ENCODE measurements around the gene CENPV. TPM values are rescaled to one million over a fixed set of nuclear protein-coding genes. Genes with fewer than 3 reads are reported as not detected.
A peak's percentile ranks its signal among the peaks of the same experiment; 100 is the strongest.

Gene CENPV
- total and polyA plus RNA-seq, 2 of the 13 experiments (the other 11 are each of a cell fraction or from before 2014, with no cell fraction given) = 193 to 292 TPM

DNA sequence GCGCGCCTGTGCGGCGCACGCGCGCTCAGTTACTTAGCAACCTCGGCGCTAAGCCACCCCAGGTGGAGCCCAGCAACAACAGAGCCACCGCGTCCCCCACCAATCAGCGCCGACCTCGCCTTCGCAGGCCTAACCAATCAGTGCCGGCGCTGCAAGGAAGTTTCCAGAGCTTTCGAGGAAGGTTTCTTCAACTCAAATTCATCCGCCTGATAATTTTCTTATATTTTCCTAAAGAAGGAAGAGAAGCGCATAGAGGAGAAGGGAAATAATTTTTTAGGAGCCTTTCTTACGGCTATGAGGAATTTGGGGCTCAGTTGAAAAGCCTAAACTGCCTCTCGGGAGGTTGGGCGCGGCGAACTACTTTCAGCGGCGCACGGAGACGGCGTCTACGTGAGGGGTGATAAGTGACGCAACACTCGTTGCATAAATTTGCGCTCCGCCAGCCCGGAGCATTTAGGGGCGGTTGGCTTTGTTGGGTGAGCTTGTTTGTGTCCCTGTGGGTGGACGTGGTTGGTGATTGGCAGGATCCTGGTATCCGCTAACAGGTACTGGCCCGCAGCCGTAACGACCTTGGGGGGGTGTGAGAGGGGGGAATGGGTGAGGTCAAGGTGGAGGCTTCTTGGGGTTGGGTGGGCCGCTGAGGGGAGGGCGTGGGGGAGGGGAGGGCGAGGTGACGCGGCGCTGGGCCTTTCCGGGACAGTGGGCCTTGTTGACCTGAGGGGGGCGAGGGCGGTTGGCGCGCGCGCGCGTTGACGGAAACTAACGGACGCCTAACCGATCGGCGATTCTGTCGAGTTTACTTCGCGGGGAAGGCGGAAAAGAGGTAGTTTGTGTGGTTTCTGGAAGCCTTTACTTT, 27.6 kb upstream of the CENPV start, which contains the start of gene UBB (continued):
- TF ChIP-seq, protein P1, sequence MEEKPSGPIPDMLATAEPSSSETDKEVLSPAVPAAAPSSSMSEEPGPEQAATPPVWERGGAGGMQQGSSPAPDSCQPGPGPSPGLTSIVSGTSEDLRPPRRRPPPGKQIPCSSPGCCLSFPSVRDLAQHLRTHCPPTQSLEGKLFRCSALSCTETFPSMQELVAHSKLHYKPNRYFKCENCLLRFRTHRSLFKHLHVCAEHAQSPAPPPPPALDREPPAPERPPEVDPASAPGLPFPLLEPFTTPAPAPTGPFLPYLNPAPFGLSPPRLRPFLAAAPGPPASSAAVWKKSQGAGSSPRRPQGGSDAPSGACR (CRISPR knock-in tag; IDR thresholded peaks at IDR 0.05) = no peak; the same call in 1 of the 2 replicates
- TF ChIP-seq ZSCAN25 (CRISPR knock-in tag; IDR thresholded peaks at IDR 0.05) = no peak
- peak; percentile 74 for TF ChIP-seq RFX1 (IDR thresholded peaks at IDR 0.05)
- TF ChIP-seq, protein P2, sequence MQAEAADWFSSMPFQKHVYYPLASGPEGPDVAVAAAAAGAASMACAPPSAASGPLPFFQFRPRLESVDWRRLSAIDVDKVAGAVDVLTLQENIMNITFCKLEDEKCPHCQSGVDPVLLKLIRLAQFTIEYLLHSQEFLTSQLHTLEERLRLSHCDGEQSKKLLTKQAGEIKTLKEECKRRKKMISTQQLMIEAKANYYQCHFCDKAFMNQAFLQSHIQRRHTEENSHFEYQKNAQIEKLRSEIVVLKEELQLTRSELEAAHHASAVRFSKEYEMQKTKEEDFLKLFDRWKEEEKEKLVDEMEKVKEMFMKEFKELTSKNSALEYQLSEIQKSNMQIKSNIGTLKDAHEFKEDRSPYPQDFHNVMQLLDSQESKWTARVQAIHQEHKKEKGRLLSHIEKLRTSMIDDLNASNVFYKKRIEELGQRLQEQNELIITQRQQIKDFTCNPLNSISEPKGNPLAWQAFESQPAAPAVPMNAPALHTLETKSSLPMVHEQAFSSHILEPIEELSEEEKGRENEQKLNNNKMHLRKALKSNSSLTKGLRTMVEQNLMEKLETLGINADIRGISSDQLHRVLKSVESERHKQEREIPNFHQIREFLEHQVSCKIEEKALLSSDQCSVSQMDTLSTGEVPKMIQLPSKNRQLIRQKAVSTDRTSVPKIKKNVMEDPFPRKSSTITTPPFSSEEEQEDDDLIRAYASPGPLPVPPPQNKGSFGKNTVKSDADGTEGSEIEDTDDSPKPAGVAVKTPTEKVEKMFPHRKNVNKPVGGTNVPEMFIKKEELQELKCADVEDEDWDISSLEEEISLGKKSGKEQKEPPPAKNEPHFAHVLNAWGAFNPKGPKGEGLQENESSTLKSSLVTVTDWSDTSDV (CRISPR knock-in tag; IDR thresholded peaks at IDR 0.05) = peak; percentile 80; the same call in 1 of the 2 replicates
- peak; percentile 16 for TF ChIP-seq YY1 (IDR thresholded peaks at IDR 0.05; ENCODE audit: insufficient read depth, insufficient replicate concordance, low read depth, low read length)
- TF ChIP-seq HNRNPH1 (optimal IDR thresholded peaks at IDR 0.05; ENCODE audit: low read depth, low read length) = peak; percentile 99
- no peak for TF ChIP-seq MBNL3 (CRISPR knock-in tag; conservative IDR thresholded peaks at IDR 0.05)
- TF ChIP-seq ELF1 (CRISPR knock-in tag; IDR thresholded peaks at IDR 0.05) = peak; percentile 55; the same call in 1 of the 2 replicates
- TF ChIP-seq MAF1 (CRISPR knock-in tag; IDR thresholded peaks at IDR 0.05; ENCODE audit: borderline replicate concordance) = no peak; the same call in 1 of the 2 replicates
- TF ChIP-seq RORA (CRISPR knock-in tag; IDR thresholded peaks at IDR 0.05) = no peak
- TF ChIP-seq, protein P3, sequence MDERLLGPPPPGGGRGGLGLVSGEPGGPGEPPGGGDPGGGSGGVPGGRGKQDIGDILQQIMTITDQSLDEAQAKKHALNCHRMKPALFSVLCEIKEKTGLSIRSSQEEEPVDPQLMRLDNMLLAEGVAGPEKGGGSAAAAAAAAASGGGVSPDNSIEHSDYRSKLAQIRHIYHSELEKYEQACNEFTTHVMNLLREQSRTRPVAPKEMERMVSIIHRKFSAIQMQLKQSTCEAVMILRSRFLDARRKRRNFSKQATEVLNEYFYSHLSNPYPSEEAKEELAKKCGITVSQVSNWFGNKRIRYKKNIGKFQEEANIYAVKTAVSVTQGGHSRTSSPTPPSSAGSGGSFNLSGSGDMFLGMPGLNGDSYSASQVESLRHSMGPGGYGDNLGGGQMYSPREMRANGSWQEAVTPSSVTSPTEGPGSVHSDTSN (CRISPR knock-in tag; IDR thresholded peaks at IDR 0.05) = peak; percentile 64
- peak; percentile 65 for TF ChIP-seq HNRNPLL (IDR thresholded peaks at IDR 0.05; ENCODE audit: low read depth, low read length, poor library complexity, severe bottlenecking)
- peak; percentile 64; the same call in 1 of the 2 replicates for TF ChIP-seq ZSCAN30 (CRISPR knock-in tag; IDR thresholded peaks at IDR 0.05)
- no peak for TF ChIP-seq FOSL2 (CRISPR knock-in tag; IDR thresholded peaks at IDR 0.05)
- TF ChIP-seq ZNF484 (CRISPR knock-in tag; IDR thresholded peaks at IDR 0.05; ENCODE audit: borderline replicate concordance, low read depth) = no peak
- peak; percentile 70 for TF ChIP-seq XRCC5 (optimal IDR thresholded peaks at IDR 0.05; ENCODE audit: low read length)
- no peak for TF ChIP-seq ZNF720 (CRISPR knock-in tag; IDR thresholded peaks at IDR 0.05)
- TF ChIP-seq, protein P4, sequence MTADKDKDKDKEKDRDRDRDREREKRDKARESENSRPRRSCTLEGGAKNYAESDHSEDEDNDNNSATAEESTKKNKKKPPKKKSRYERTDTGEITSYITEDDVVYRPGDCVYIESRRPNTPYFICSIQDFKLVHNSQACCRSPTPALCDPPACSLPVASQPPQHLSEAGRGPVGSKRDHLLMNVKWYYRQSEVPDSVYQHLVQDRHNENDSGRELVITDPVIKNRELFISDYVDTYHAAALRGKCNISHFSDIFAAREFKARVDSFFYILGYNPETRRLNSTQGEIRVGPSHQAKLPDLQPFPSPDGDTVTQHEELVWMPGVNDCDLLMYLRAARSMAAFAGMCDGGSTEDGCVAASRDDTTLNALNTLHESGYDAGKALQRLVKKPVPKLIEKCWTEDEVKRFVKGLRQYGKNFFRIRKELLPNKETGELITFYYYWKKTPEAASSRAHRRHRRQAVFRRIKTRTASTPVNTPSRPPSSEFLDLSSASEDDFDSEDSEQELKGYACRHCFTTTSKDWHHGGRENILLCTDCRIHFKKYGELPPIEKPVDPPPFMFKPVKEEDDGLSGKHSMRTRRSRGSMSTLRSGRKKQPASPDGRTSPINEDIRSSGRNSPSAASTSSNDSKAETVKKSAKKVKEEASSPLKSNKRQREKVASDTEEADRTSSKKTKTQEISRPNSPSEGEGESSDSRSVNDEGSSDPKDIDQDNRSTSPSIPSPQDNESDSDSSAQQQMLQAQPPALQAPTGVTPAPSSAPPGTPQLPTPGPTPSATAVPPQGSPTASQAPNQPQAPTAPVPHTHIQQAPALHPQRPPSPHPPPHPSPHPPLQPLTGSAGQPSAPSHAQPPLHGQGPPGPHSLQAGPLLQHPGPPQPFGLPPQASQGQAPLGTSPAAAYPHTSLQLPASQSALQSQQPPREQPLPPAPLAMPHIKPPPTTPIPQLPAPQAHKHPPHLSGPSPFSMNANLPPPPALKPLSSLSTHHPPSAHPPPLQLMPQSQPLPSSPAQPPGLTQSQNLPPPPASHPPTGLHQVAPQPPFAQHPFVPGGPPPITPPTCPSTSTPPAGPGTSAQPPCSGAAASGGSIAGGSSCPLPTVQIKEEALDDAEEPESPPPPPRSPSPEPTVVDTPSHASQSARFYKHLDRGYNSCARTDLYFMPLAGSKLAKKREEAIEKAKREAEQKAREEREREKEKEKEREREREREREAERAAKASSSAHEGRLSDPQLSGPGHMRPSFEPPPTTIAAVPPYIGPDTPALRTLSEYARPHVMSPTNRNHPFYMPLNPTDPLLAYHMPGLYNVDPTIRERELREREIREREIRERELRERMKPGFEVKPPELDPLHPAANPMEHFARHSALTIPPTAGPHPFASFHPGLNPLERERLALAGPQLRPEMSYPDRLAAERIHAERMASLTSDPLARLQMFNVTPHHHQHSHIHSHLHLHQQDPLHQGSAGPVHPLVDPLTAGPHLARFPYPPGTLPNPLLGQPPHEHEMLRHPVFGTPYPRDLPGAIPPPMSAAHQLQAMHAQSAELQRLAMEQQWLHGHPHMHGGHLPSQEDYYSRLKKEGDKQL (CRISPR knock-in tag; IDR thresholded peaks at IDR 0.05; ENCODE audit: low read depth) = no peak; the same call in 1 of the 2 replicates
- TF ChIP-seq ERF (CRISPR knock-in tag; IDR thresholded peaks at IDR 0.05) = peak; percentile 59; the same call in 1 of the 2 replicates
- no peak for TF ChIP-seq ZNF382 (CRISPR knock-in tag; IDR thresholded peaks at IDR 0.05; ENCODE audit: borderline replicate concordance)

Data from HepG2 (cell line).